Measurements from ENCODE around the gene TSEN2. TPM values are rescaled to one million over a fixed set of nuclear protein-coding genes. Genes with fewer than 3 reads are reported as not detected.

TSEN2 gene
- total and polyA plus RNA-seq, 2 of the 13 experiments (the other 11 are each of a cell fraction or from before 2014, with no cell fraction given) = 11.0 to 17.3 TPM

DNA sequence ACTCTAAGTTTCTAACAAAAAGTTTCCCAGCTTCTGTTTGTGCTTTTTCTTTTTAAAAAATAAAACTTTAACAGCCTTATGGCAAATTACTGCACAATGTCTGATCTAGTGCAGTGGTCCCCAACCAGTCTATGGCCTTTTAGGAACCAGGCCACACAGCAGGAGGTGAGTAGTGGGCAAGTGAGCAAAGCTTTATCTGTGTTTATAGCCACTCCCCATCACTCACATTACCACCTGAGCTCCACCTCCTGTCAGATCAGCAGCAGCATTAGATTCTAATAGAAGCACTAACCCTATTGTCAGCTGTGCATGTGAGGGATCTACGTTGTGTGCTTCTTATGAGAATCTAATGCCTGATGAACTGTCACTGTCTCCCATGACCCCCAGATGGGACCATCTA, 78.2 kb downstream of the TSEN2 start (continued):
- TF ChIP-seq, protein P1, sequence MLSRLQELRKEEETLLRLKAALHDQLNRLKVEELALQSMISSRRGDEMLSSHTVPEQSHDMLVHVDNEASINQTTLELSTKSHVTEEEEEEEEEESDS (CRISPR knock-in tag; IDR thresholded peaks at IDR 0.05; ENCODE audit: borderline replicate concordance) = no peak
- TF ChIP-seq, protein P2, sequence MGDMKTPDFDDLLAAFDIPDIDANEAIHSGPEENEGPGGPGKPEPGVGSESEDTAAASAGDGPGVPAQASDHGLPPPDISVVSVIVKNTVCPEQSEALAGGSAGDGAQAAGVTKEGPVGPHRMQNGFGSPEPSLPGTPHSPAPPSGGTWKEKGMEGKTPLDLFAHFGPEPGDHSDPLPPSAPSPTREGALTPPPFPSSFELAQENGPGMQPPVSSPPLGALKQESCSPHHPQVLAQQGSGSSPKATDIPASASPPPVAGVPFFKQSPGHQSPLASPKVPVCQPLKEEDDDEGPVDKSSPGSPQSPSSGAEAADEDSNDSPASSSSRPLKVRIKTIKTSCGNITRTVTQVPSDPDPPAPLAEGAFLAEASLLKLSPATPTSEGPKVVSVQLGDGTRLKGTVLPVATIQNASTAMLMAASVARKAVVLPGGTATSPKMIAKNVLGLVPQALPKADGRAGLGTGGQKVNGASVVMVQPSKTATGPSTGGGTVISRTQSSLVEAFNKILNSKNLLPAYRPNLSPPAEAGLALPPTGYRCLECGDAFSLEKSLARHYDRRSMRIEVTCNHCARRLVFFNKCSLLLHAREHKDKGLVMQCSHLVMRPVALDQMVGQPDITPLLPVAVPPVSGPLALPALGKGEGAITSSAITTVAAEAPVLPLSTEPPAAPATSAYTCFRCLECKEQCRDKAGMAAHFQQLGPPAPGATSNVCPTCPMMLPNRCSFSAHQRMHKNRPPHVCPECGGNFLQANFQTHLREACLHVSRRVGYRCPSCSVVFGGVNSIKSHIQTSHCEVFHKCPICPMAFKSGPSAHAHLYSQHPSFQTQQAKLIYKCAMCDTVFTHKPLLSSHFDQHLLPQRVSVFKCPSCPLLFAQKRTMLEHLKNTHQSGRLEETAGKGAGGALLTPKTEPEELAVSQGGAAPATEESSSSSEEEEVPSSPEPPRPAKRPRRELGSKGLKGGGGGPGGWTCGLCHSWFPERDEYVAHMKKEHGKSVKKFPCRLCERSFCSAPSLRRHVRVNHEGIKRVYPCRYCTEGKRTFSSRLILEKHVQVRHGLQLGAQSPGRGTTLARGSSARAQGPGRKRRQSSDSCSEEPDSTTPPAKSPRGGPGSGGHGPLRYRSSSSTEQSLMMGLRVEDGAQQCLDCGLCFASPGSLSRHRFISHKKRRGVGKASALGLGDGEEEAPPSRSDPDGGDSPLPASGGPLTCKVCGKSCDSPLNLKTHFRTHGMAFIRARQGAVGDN (CRISPR knock-in tag; IDR thresholded peaks at IDR 0.05) = no peak
- TF ChIP-seq ZBTB21 (CRISPR knock-in tag; IDR thresholded peaks at IDR 0.05) = no peak
- TF ChIP-seq, protein P3, sequence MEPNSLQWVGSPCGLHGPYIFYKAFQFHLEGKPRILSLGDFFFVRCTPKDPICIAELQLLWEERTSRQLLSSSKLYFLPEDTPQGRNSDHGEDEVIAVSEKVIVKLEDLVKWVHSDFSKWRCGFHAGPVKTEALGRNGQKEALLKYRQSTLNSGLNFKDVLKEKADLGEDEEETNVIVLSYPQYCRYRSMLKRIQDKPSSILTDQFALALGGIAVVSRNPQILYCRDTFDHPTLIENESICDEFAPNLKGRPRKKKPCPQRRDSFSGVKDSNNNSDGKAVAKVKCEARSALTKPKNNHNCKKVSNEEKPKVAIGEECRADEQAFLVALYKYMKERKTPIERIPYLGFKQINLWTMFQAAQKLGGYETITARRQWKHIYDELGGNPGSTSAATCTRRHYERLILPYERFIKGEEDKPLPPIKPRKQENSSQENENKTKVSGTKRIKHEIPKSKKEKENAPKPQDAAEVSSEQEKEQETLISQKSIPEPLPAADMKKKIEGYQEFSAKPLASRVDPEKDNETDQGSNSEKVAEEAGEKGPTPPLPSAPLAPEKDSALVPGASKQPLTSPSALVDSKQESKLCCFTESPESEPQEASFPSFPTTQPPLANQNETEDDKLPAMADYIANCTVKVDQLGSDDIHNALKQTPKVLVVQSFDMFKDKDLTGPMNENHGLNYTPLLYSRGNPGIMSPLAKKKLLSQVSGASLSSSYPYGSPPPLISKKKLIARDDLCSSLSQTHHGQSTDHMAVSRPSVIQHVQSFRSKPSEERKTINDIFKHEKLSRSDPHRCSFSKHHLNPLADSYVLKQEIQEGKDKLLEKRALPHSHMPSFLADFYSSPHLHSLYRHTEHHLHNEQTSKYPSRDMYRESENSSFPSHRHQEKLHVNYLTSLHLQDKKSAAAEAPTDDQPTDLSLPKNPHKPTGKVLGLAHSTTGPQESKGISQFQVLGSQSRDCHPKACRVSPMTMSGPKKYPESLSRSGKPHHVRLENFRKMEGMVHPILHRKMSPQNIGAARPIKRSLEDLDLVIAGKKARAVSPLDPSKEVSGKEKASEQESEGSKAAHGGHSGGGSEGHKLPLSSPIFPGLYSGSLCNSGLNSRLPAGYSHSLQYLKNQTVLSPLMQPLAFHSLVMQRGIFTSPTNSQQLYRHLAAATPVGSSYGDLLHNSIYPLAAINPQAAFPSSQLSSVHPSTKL (CRISPR knock-in tag; IDR thresholded peaks at IDR 0.05) = no peak
- no peak for TF ChIP-seq EHMT2 (IDR thresholded peaks at IDR 0.05; ENCODE audit: borderline replicate concordance, low read depth, low read length)
